ENCODE results near the gene EVC2.

The EVC2 gene

GRCh38 chr4:5701971-5702370 lies 6.4 kb downstream of the EVC2 start:
- Histone ChIP-seq H3K4me1 (ENCODE audit: low read length) (peaks cover 8% of the 10 kb centered on the region), H3K27me3 (ENCODE audit: low read depth, low read length) (no peaks in the 10 kb centered on the region), H3K9me3 (ENCODE audit: insufficient read depth, low read length) (no peaks in the 10 kb centered on the region), H3K4me2 (ENCODE audit: low read length) (no peak overlapping the region), H3K4me3 (ENCODE audit: low read length) (no peak overlapping the region), H3K36me3 (replicated peaks; ENCODE audit: low read depth, low read length) (peaks cover 19% of the 10 kb centered on the region), H3K27ac (ENCODE audit: low read length) (no peak overlapping the region), H4K20me1 (ENCODE audit: insufficient read depth, low read length) (peaks cover 7% of the 10 kb centered on the region; the same call in 1 of the 2 replicates), H3K79me2 (ENCODE audit: low read length) (peaks cover 2% of the 10 kb centered on the region; the same call in 1 of the 2 replicates), H2AFZ (ENCODE audit: low read depth, low read length) (no peak overlapping the region), H3K9ac (ENCODE audit: low read length) (no peak overlapping the region)
- TF ChIP-seq CTCF (IDR thresholded peaks at IDR 0.05; ENCODE audit: low read depth, low read length) = no peak
- TF ChIP-seq EZH2phosphoT487 (IDR thresholded peaks at IDR 0.05; ENCODE audit: low read depth) = no peak

GRCh38 chr4:5700459-5700858 lies 7.9 kb downstream of the EVC2 start:
- Histone ChIP-seq H3K9me3 (ENCODE audit: insufficient read depth, low read length) (no peaks in the 10 kb centered on the region), H3K36me3 (replicated peaks; ENCODE audit: low read depth, low read length) (peaks cover 19% of the 10 kb centered on the region), H3K79me2 (ENCODE audit: low read length) (no peaks in the 10 kb centered on the region), H3K27ac (ENCODE audit: low read length) (no peak overlapping the region), H4K20me1 (ENCODE audit: insufficient read depth, low read length) (peaks cover 7% of the 10 kb centered on the region; the same call in 1 of the 2 replicates), H3K4me2 (ENCODE audit: low read length) (no peak overlapping the region), H3K4me1 (ENCODE audit: low read length) (peaks cover under 1% of the 10 kb centered on the region; the same call in 1 of the 2 replicates), H2AFZ (ENCODE audit: low read depth, low read length) (no peak overlapping the region), H3K9ac (ENCODE audit: low read length) (no peak overlapping the region), H3K4me3 (ENCODE audit: low read length) (no peak overlapping the region), H3K27me3 (ENCODE audit: low read depth, low read length) (no peaks in the 10 kb centered on the region)
- no peak for TF ChIP-seq CTCF (IDR thresholded peaks at IDR 0.05; ENCODE audit: low read depth, low read length)
- no peak for TF ChIP-seq EZH2phosphoT487 (IDR thresholded peaks at IDR 0.05; ENCODE audit: low read depth)

GRCh38 chr4:5696341-5696740 lies 12.0 kb downstream of the EVC2 start:
- Histone ChIP-seq H2AFZ (ENCODE audit: low read depth, low read length) (no peak overlapping the region), H3K27me3 (ENCODE audit: low read depth, low read length) (no peaks in the 10 kb centered on the region), H3K9me3 (ENCODE audit: insufficient read depth, low read length) (no peaks in the 10 kb centered on the region), H3K27ac (ENCODE audit: low read length) (no peak overlapping the region), H4K20me1 (ENCODE audit: insufficient read depth, low read length) (no peaks in the 10 kb centered on the region), H3K4me2 (ENCODE audit: low read length) (no peak overlapping the region), H3K4me1 (ENCODE audit: low read length) (no peaks in the 10 kb centered on the region), H3K4me3 (ENCODE audit: low read length) (no peak overlapping the region), H3K79me2 (ENCODE audit: low read length) (no peaks in the 10 kb centered on the region), H3K36me3 (replicated peaks; ENCODE audit: low read depth, low read length) (no peaks in the 10 kb centered on the region), H3K9ac (ENCODE audit: low read length) (no peak overlapping the region)
- no peak for TF ChIP-seq CTCF (IDR thresholded peaks at IDR 0.05; ENCODE audit: low read depth, low read length)
- TF ChIP-seq EZH2phosphoT487 (IDR thresholded peaks at IDR 0.05; ENCODE audit: low read depth) = no peak

GRCh38 chr4:5693871-5694270 lies 14.5 kb downstream of the EVC2 start:
- Histone ChIP-seq H3K9ac (ENCODE audit: low read length) (no peak overlapping the region), H3K9me3 (ENCODE audit: insufficient read depth, low read length) (no peaks in the 10 kb centered on the region), H3K27me3 (ENCODE audit: low read depth, low read length) (no peaks in the 10 kb centered on the region), H4K20me1 (ENCODE audit: insufficient read depth, low read length) (no peaks in the 10 kb centered on the region), H3K4me1 (ENCODE audit: low read length) (no peaks in the 10 kb centered on the region), H3K36me3 (replicated peaks; ENCODE audit: low read depth, low read length) (peaks cover 4% of the 10 kb centered on the region), H2AFZ (ENCODE audit: low read depth, low read length) (no peak overlapping the region), H3K27ac (ENCODE audit: low read length) (no peak overlapping the region), H3K4me2 (ENCODE audit: low read length) (no peak overlapping the region), H3K4me3 (ENCODE audit: low read length) (no peak overlapping the region), H3K79me2 (ENCODE audit: low read length) (no peaks in the 10 kb centered on the region)
- TF ChIP-seq EZH2phosphoT487 (IDR thresholded peaks at IDR 0.05; ENCODE audit: low read depth) = no peak
- no peak for TF ChIP-seq CTCF (IDR thresholded peaks at IDR 0.05; ENCODE audit: low read depth, low read length)

Data from OCI-LY3 (cell line).